Loucy (cell line): ENCODE results near the gene SYTL1.
A peak's percentile ranks its signal among the peaks of the same experiment; 100 is the strongest.

Experiments used
- H2AFZ ChIP-seq: fragments of 200-600 bp; sonication (generic); 2 replicates; pipeline ENCODE4 v1.6.0; 2016; ENCODE audit warnings: antibody characterized with exemption, mild to moderate bottlenecking, low read length, moderate library complexity
- H3F3A ChIP-seq: fragments of 200-600 bp; 2 replicates; pipeline ENCODE4 v1.6.0; 2016; ENCODE audit warnings: antibody characterized with exemption, low read depth, mild to moderate bottlenecking
- H3K27me3 ChIP-seq: fragments of 200-600 bp; sonication (generic); 2 replicates; pipeline ENCODE4 v1.6.1; 2014; ENCODE audit warnings: low read length, mild to moderate bottlenecking; ENCODE audit not compliant: insufficient read depth, poor library complexity, severe bottlenecking
- H3K36me3 ChIP-seq: fragments of 200-600 bp; sonication (generic); 2 replicates; pipeline ENCODE4 v1.6.1; 2016; ENCODE audit warnings: low read length; ENCODE audit not compliant: insufficient read depth
- H3K4me1 ChIP-seq: fragments of 200-600 bp; sonication (generic); 2 replicates; pipeline ENCODE4 v1.5.1; 2014; ENCODE audit warnings: low read length, mild to moderate bottlenecking; ENCODE audit not compliant: insufficient read depth, poor library complexity, severe bottlenecking
- H3K4me2 ChIP-seq: fragments of 200-600 bp; sonication (generic); 2 replicates; pipeline ENCODE4 v1.6.0; 2014; ENCODE audit warnings: antibody characterized with exemption, low read length, low read depth, mild to moderate bottlenecking; ENCODE audit not compliant: poor library complexity, severe bottlenecking
- H3K4me3 ChIP-seq: fragments of 200-600 bp; sonication (generic); 2 replicates; pipeline ENCODE4 v1.5.1; 2014; ENCODE audit warnings: low read length, mild to moderate bottlenecking, mixed read lengths; ENCODE audit not compliant: poor library complexity, severe bottlenecking
- H3K79me2 ChIP-seq: fragments of 200-600 bp; sonication (generic); 2 replicates; pipeline ENCODE4 v1.6.1; 2014; ENCODE audit warnings: low read length; ENCODE audit not compliant: insufficient read depth
- H3K9ac ChIP-seq: fragments of 200-600 bp; sonication (generic); 2 replicates; pipeline ENCODE4 v1.6.0; 2014; ENCODE audit warnings: mild to moderate bottlenecking, low read depth, low read length, moderate library complexity; ENCODE audit not compliant: poor library complexity, severe bottlenecking
- H3K9me2 ChIP-seq: fragments of 200-600 bp; sonication (generic); replicated peaks from 2 replicates; pipeline ENCODE4 v1.6.1; 2016; ENCODE audit warnings: low read depth, low read length, mixed read lengths
- H3K9me3 ChIP-seq: fragments of 200-600 bp; sonication (generic); 2 replicates; pipeline ENCODE4 v1.6.1; 2014; ENCODE audit warnings: mild to moderate bottlenecking, antibody characterized with exemption, low read length, low read depth; ENCODE audit not compliant: insufficient read depth
- H4K20me1 ChIP-seq: fragments of 200-600 bp; sonication (generic); 2 replicates; pipeline ENCODE4 v1.6.0; 2014; ENCODE audit warnings: antibody characterized with exemption, low read length, mild to moderate bottlenecking; ENCODE audit not compliant: insufficient read depth, poor library complexity, severe bottlenecking
- CTCF ChIP-seq: fragments of 200-600 bp; sonication (generic); conservative IDR thresholded peaks from 2 replicates; pipeline ENCODE4 v1.5.1; 2014; ENCODE audit warnings: mild to moderate bottlenecking, antibody characterized with exemption, low read length
- EZH2phosphoT487 ChIP-seq: fragments of 200-600 bp; IDR thresholded peaks from 2 replicates; pipeline ENCODE4 v1.6.1; 2018; ENCODE audit warnings: antibody characterized with exemption, mild to moderate bottlenecking, moderate library complexity, borderline replicate concordance

The SYTL1 gene

GRCh38 chr1:27397749-27398148, 55.9 kb downstream of the SYTL1 start:
- Histone ChIP-seq H3K36me3 (no peaks in the 10 kb centered on the region), H3F3A (peaks cover 3% of the 10 kb centered on the region; the same call in 1 of the 2 replicates), H2AFZ (no peak overlapping the region), H4K20me1 (no peaks in the 10 kb centered on the region), H3K4me1 (peaks cover 23% of the 10 kb centered on the region), H3K9me3 (no peaks in the 10 kb centered on the region), H3K4me2 (no peak overlapping the region), H3K9ac (no peak overlapping the region), H3K27me3 (no peaks in the 10 kb centered on the region), H3K9me2 (no peaks in the 10 kb centered on the region), H3K4me3 (no peak overlapping the region), H3K79me2 (no peaks in the 10 kb centered on the region)
- TF ChIP-seq CTCF (no peak), EZH2phosphoT487 (no peak)

- H3K36me3 ChIP-seq: no peaks in the 10 kb centered on the region
- no peak overlapping the region for H2AFZ ChIP-seq
- no peak overlapping the region for H3K4me3 ChIP-seq
- H3K4me2 ChIP-seq: no peak overlapping the region
- H3K9me3 ChIP-seq: no peaks in the 10 kb centered on the region
- peak overlapping the region; percentile 7 for H3K9ac ChIP-seq
- TF ChIP-seq CTCF (no peak), EZH2phosphoT487 (no peak)
- no peaks in the 10 kb centered on the region for H3K9me2 ChIP-seq
- peaks cover 9% of the 10 kb centered on the region; the same call in 1 of the 2 replicates for H3F3A ChIP-seq
- H3K4me1 ChIP-seq: peaks cover 25% of the 10 kb centered on the region
- H4K20me1 ChIP-seq: no peaks in the 10 kb centered on the region
- no peaks in the 10 kb centered on the region for H3K27me3 ChIP-seq
- no peaks in the 10 kb centered on the region for H3K79me2 ChIP-seq
These were observed 56.8 kb downstream of the SYTL1 start for GRCh38 chr1:27398405-27399149.

DNA sequence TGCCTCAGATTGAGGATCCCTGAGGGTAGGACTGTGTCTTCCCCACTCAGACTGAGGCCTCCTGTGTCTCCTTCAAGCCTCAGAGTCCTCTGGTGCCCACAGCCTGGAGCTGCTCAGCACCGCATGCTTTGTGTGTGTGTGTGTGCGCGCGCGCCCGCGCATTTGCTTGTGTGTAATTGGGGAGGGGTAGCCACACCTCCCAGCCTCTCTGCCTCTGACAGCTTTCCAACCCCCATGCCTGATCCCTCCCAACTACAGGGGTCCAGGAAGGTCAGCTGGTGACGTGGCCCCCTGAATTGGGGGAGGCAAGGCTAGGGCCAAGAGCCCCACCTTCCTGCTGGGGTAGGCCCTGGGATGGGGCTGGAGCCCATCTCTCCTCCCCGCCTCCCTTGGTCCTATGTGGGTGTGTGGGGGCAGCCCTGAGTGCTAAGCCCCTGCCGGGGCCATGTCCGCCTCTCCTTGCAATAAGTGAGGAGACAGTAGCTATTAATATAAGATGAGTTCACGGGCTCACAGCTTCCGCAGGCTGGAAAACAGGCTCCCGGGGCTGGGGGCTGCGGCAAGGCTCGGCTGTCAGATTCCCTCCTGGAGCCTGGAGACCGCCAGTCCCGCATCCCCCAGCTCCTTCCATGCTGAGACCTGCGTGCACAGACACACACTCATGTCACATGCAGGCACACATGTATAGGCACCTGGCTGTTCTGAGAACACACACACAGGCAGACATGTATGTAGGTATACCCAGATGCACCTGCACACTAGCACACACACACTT, 57.6 kb downstream of the SYTL1 start:
- H3K4me3 ChIP-seq: no peak overlapping the region
- H2AFZ ChIP-seq: no peak overlapping the region
- no peak overlapping the region for H3K4me2 ChIP-seq
- no peaks in the 10 kb centered on the region for H3K9me3 ChIP-seq
- H3F3A ChIP-seq: peaks cover 16% of the 10 kb centered on the region; the same call in 1 of the 2 replicates
- H3K79me2 ChIP-seq: no peaks in the 10 kb centered on the region
- H3K9me2 ChIP-seq: no peaks in the 10 kb centered on the region
- no peak for TF ChIP-seq EZH2phosphoT487
- no peak for TF ChIP-seq CTCF
- H3K4me1 ChIP-seq: peaks cover 34% of the 10 kb centered on the region
- peak overlapping the region; percentile 7 for H3K9ac ChIP-seq
- no peaks in the 10 kb centered on the region for H3K36me3 ChIP-seq
- H3K27me3 ChIP-seq: no peaks in the 10 kb centered on the region
- no peaks in the 10 kb centered on the region for H4K20me1 ChIP-seq
